NCI-H748 (cell line): ENCODE results near the gene C19orf25.

Experiments used
- DNase-seq: peaks from one replicate; lab custom pipeline; 2025; ENCODE audit not compliant: unreplicated experiment; lab: John Stamatoyannopoulos, UW

The C19orf25 gene

GRCh38 chr19:1496714-1497577 lies 17.9 kb upstream of the C19orf25 start:
- no peak for DNase-seq

- no peak for DNase-seq
Observed at GRCh38 chr19:1495799-1496713, 17.0 kb upstream of the C19orf25 start.

GRCh38 chr19:1495051-1495798 lies 16.2 kb upstream of the C19orf25 start:
- no peak for DNase-seq

GRCh38 chr19:1494115-1494815 lies 15.2 kb upstream of the C19orf25 start:
- DNase-seq: no peak

GRCh38 chr19:1492474-1493006 lies 13.5 kb upstream of the C19orf25 start:
- DNase-seq: no peak

GRCh38 chr19:1491849-1492170 lies 12.8 kb upstream of the C19orf25 start:
- no peak for DNase-seq

GRCh38 chr19:1491114-1491848 lies 12.3 kb upstream of the C19orf25 start, which contains the start of gene REEP6:
Gene REEP6, plus strand, starts transcription at chr19:1491181. Its CDS starts 89 bp downstream, at chr19:1491270.
- DNase-seq: no peak

- peak; percentile 94 for DNase-seq
Observed at GRCh38 chr19:1490311-1491113, 11.5 kb upstream of the C19orf25 start, which contains the start of gene PCSK4. Gene PCSK4, minus strand, starts transcription at chr19:1490350. Its CDS starts 4 bp downstream, at chr19:1490346.

- DNase-seq: no peak
Observed at GRCh38 chr19:1489463-1490310, 10.7 kb upstream of the C19orf25 start.

GRCh38 chr19:1488282-1488601 lies 9.2 kb upstream of the C19orf25 start:
- no peak for DNase-seq

GRCh38 chr19:1487576-1488281 lies 8.7 kb upstream of the C19orf25 start:
- no peak for DNase-seq

- DNase-seq: no peak
Observed at GRCh38 chr19:1486720-1487575, 7.9 kb upstream of the C19orf25 start.

- DNase-seq: no peak
Observed at GRCh38 chr19:1483979-1484428, 5.0 kb upstream of the C19orf25 start.

GRCh38 chr19:1483131-1483978 lies 4.3 kb upstream of the C19orf25 start:
- no peak for DNase-seq

GRCh38 chr19:1482361-1483130 lies 3.5 kb upstream of the C19orf25 start:
- DNase-seq: no peak
